ENCODE measurements around the gene DMD. TPM values are rescaled to one million over a fixed set of nuclear protein-coding genes. Genes with fewer than 3 reads are reported as not detected.

The DMD gene
- total RNA-seq, 4 donors from 2014 or later, result 27.7 to 54.7 (median 34.4) TPM

DNA sequence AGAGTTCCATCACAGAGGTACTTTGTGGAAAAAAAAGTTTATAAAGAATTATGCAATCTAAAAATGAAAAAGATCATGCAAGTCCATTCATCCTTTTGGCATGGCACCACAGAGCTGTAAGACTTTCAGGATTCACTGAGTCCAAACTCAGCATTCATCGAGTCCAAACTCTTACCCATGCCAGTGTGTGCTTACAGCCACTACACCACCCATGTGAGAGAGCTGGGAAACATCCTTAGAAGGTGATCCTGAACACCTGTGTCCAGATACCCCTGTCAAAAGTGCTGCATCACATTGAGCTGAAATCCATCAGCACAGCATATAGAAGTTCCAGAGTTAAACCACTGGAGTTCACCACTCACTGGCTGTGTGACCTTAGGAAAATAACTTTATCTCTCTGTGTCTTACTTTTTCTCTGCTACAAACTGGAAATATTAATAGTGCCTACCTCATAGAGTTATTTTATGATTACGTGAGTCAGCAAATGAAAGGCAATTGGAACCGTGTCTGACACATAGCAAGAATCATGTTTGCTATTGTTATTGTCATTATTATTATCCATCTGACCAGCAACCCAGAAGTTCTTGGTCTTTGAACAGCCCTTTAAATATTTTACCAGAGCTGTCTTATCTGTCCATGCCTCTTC lies 2024.5 kb downstream of the DMD start:
- TF ChIP-seq, protein P1, sequence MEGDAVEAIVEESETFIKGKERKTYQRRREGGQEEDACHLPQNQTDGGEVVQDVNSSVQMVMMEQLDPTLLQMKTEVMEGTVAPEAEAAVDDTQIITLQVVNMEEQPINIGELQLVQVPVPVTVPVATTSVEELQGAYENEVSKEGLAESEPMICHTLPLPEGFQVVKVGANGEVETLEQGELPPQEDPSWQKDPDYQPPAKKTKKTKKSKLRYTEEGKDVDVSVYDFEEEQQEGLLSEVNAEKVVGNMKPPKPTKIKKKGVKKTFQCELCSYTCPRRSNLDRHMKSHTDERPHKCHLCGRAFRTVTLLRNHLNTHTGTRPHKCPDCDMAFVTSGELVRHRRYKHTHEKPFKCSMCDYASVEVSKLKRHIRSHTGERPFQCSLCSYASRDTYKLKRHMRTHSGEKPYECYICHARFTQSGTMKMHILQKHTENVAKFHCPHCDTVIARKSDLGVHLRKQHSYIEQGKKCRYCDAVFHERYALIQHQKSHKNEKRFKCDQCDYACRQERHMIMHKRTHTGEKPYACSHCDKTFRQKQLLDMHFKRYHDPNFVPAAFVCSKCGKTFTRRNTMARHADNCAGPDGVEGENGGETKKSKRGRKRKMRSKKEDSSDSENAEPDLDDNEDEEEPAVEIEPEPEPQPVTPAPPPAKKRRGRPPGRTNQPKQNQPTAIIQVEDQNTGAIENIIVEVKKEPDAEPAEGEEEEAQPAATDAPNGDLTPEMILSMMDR (IDR thresholded peaks at IDR 0.05), result no peak
- no peak for DNase-seq (ENCODE audit: low spot score)
- ATAC-seq (ENCODE audit: low FRiP score), result no peak

DNA sequence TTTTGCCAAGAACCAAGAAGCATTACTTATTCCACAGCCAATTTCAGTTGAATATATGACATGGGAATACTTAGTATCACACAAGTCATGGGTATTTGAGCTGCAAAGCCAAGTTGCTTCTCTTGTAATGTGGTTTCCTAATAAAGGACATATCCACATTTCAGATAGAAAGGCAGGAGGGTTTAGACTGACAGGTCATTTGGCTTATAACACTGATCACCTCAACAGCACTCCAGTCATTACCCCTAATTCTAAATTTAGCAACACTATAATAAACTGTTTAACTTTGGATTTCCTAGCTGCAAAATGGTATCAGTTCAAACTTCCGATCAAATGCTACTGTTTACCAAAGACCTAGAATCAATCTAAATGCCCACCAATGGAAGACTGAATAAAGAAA lies 2025.5 kb downstream of the DMD start:
- DNase-seq (ENCODE audit: low spot score) (no peak), ATAC-seq (ENCODE audit: low FRiP score) (no peak)
- TF ChIP-seq, protein P1 (IDR thresholded peaks at IDR 0.05), result no peak

DNA sequence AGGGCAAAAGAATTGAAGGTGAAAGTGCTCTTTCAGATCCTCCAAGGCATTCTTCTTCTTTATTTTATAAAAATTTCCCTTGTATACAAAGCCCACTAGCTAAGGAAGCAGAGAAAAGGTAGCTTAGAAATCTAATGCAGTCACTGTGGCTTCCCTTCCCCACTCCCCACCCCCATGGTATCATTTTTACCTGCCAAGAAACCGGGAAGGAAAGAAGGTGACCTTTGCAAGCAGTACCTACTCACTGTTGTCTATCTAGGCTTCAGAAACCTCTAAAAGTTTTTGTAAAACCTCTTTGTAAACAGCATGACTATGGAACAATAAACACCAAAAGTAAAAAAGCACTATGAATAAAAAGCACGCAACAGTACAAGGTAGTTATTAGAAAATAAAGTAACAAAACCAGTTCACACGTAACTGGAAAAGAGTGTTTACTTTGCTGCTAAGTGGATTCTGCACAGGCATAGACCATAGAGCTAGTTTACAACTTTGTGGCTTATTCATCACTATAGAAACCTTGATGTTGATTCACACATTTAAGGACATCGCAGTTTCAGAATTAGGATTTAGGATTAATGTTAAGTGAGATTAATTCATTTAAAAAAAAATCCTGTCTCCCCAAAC lies 2029.9 kb downstream of the DMD start:
- TF ChIP-seq, protein P1 (IDR thresholded peaks at IDR 0.05), result no peak
- no peak for ATAC-seq (ENCODE audit: low FRiP score)
- no peak for DNase-seq (ENCODE audit: low spot score)

GRCh38 chrX:31179203-31179602 lies 2032.1 kb downstream of the DMD start:
- ATAC-seq (ENCODE audit: low FRiP score), result no peak
- DNase-seq (ENCODE audit: low spot score), result no peak
- TF ChIP-seq, protein P1 (IDR thresholded peaks at IDR 0.05), result no peak

GRCh38 chrX:31178769-31179125 lies 2032.6 kb downstream of the DMD start:
- ATAC-seq (ENCODE audit: low FRiP score) (no peak), DNase-seq (ENCODE audit: low spot score) (no peak)
- TF ChIP-seq, protein P1 (IDR thresholded peaks at IDR 0.05), result no peak

- no peak for DNase-seq (ENCODE audit: low spot score)
- ATAC-seq (ENCODE audit: low FRiP score), result no peak
- TF ChIP-seq, protein P1 (IDR thresholded peaks at IDR 0.05), result no peak
Observed at GRCh38 chrX:31178064-31178768, 2033.1 kb downstream of the DMD start.
